A172 (cell line): ENCODE results near the gene GALE. TPM values are rescaled to one million over a fixed set of nuclear protein-coding genes. Genes with fewer than 3 reads are reported as not detected.
"Not testable (repeated sequence)": the region's sequence is repeated elsewhere in the genome, so short reads cannot be mapped to it uniquely, and the experiment has no call there.

Source experiments
- DNase-seq: peaks from one replicate; pipeline ENCODE4 v3.0.0-alpha.2; 2015; ENCODE audit warnings: low spot score
- total RNA-seq: library from RNA; depleted of rRNA; stranded (reverse); fragments of >200 nt; shearing (Covaris generic); gene quantifications from 2 replicates; pipeline ENCODE4 v1.2.3, GENCODE V29; 2014

The GALE gene
- total RNA-seq, 1 experiment from 2014 or later = 110 TPM

GRCh38 chr1:23809751-23810171 lies 9.2 kb upstream of the GALE start:
- DNase-seq = peak; percentile 58

DNA sequence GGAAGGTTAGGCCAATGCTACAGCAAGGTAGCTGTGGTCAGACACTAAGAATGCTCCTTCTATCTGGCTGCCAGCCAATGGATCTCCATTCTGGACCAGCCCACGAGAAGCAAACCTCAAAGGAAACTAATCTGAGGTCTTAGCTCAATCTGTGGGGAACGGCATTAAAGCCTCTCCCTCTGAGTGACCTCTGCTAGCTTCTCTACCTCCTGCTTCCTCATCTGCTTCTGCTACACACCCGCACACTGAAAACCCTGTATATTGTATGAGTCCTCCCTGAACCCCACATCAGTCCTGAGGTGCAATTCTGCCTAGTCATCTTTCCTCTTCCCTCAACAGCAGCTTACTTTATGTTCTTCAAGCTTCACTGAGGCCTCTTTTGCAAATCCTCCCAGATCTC lies 6.9 kb upstream of the GALE start:
- no peak for DNase-seq

DNA sequence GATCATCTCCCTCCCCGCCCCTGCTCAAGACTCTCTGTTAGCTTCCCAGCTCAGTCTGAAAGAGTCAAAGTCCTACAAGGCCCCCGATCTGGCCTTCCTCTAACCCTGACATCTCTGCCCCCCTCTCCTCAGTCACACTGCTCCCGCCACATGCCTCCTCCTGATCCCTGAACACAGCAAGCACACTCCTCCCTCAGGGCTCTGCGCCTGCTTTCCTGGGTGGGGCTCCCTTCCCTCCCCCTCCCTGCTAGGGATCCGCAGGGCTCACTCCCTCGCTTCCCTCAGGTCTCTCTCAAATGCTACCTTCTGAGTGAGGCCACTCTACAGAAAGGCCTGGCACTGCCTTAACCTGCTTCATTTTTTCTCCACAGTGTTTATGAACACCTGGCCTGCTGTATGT lies 5.7 kb upstream of the GALE start:
- DNase-seq = no peak

- DNase-seq = no peak
Measured at GRCh38 chr1:23805025-23805424, 4.5 kb upstream of the GALE start.

- no peak for DNase-seq
Measured at GRCh38 chr1:23804183-23804835, 3.8 kb upstream of the GALE start.

DNA sequence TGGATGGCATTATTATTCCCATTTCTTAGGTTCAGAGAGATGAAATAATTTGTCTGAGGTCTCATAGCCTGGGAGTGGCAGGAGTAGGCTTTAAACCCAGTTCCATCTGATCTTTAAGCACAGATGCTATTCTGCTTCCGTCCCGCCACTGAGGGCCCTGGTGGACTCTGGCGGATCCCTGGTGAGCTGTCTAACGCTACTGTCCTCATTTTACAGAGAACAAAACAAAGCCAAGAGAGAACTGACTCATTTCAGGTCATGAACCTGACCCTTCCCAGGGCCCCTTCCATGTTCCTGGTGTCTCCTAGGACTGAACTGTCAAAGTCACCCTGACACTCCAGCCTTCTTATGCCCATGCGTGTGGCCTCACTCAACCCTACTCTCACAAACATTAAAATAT lies 3.1 kb upstream of the GALE start:
- no peak for DNase-seq

GRCh38 chr1:23802809-23803342 lies 2.3 kb upstream of the GALE start:
- not testable (repeated sequence) for DNase-seq

GRCh38 chr1:23801876-23802275 lies 1.3 kb upstream of the GALE start:
- DNase-seq = no peak

DNA sequence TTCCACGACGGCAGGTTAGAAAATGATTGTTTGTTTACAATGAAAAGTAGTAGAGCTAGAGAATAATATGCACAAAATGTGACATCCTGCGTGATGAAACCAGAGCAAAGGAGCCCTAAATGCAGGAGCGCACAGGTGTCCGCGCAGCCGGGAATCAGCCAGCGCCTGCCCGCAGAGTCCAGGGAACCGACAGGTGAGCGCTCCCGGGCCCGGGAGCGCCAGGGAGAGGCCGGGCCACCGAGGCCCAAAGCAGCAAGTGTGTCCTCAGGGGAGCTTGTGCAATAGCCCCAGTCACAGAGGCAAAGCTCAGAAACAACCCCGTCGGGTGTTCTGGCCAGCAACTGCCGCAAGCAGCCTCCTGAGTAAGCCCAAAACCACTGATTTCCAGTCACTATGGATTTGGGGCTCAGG lies 789 bp upstream of the GALE start:
- no peak for DNase-seq

DNA sequence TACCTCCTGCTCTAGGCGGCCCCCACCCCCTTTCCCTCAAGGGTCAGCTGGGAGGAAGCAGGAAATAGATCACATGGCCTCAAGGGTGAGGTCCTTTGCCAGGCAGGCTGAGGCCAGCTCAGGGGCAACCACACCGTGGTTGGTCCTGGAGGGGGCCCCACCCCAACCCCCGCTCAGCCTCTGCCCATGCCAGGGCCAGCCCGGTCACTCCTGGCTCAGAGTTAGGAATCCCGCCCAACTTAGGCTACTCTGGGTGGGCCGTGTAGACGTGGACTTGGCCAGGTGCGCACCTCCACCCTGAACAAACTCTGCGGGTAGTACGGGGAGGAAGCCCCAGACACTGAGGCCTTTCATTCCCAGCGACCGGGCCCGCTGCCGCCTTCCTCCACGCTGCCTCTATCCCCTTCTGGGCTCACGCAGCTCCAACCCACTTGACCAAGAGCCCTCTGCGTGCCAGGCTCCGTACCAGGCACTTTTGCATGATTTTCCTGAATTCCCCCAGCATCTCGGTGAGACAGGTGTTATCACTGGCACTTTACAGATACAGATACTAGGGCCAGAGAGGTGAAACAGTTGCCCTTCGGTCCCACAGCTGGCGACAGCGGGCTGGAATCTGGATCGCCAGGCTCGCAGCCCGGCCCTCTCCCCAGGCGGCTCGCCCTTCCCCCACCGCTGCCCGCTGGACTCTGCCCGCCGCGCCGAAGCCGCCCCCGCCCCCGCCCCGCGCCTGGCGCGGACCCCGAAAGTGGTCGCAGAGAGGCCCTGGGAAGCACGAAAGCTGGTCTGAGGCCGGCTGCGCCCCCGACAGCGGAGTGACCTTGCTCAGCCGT lies 769 bp downstream of the GALE start:
- DNase-seq = peak; percentile 92

DNA sequence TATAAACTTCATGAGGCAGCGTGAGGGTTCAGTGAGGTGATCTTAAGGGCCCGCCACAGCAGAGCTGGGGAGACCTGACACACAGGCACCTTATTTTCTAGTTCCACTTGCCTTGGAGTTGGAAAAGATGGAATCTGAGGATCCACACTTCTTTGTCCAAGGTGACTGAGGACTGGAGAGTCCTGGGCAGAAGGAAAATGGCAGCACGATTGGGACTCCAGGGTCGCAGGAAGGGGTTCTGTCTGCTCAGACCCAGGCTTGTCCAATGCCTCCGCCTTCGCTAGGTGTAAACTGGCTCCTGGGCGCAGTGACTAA lies 1.3 kb downstream of the GALE start:
- no peak for DNase-seq

DNA sequence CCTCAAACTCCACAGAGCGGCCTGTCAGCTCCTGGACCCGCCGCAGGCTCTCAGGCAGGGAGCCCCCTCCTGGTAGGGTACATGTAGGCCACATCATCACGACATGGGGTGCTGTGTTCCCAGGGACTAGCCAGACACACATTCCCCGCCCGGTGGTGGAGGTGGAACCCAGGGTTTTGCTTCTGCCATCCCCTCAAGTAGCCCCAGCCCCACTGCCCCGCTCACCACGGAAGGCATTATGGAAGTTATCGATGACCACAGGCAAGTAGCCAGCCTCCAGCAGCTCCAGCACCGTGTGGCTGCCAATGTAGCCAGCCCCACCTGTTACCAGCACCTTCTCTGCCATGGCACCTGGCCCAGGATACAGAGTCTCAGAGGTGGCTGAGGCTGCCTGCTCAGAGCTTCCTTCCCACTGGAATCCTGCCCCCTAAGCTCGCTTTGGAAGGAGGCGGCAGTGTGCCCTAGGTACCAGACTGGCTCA lies 1.9 kb downstream of the GALE start:
- DNase-seq = no peak

DNA sequence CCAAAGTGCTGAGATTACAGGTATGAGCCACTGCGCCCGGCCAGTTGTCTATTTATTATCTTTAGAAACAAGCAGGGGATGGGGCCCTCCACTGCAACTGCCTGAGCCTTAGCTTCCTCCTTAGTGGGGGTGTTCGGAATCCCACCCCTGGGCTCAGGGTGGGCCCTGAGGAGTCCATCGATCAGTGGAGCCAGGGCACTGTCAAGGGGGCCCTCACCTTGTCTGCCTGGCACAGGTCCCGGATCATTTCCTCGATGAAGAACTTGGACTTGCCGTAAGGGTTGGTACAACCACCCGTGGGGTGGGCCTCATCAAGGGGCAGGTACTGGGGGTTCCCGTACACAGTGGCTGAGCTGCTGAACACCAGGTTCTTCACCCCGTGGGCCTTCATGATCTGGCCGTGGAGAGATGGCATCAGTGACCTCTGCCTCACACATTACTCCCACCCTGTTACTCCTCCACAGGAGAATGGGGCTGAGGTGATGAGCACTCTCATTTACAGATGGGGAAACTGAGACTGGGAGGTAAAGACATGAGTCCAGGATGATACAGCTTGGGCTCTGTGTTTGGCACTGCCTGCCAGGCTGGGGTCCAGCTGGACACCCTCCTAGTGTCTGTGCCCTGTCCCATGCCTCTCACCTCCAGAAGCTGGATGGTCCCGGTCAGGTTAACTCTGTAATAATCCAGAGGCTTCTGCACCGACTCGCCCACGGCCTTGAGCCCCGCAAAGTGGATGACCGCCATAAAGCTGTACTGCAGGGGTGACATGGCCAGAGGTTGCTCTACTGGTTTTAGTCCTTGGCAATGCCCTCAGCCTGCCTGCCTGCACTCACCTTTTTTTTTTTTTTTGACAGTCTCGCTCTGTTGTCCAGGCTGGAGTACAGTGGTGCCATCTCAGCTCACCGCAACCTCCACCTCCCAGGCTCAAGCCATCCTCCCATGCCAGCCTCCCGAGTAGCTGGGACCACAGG lies 2.8 kb downstream of the GALE start:
- no peak for DNase-seq

- no peak for DNase-seq
Measured at GRCh38 chr1:23796466-23797271, 3.9 kb downstream of the GALE start.

GRCh38 chr1:23795676-23796465 lies 4.7 kb downstream of the GALE start:
- no peak for DNase-seq

DNA sequence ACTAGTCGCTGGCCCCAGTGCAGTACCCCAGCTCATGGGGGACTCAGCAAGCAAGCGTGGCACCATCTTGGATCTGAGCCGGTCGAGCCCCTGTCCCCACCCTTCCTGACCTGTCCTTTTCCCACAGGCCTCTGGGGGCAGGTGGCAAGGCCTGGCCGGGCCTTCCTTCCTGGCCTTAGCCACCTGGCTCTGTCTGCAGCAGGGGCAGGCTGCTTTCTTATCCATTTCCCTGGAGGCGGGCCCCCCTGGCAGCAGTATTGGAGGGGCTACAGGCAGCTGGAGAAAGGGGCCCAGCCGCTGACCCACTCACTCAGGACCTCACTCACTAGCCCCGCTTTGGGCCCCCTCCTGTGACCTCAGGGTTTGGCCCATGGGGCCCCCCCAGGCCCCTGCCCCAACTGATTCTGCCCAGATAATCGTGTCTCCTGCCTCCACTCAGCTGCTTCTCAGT lies 5.8 kb downstream of the GALE start:
- DNase-seq = not testable (repeated sequence)

DNA sequence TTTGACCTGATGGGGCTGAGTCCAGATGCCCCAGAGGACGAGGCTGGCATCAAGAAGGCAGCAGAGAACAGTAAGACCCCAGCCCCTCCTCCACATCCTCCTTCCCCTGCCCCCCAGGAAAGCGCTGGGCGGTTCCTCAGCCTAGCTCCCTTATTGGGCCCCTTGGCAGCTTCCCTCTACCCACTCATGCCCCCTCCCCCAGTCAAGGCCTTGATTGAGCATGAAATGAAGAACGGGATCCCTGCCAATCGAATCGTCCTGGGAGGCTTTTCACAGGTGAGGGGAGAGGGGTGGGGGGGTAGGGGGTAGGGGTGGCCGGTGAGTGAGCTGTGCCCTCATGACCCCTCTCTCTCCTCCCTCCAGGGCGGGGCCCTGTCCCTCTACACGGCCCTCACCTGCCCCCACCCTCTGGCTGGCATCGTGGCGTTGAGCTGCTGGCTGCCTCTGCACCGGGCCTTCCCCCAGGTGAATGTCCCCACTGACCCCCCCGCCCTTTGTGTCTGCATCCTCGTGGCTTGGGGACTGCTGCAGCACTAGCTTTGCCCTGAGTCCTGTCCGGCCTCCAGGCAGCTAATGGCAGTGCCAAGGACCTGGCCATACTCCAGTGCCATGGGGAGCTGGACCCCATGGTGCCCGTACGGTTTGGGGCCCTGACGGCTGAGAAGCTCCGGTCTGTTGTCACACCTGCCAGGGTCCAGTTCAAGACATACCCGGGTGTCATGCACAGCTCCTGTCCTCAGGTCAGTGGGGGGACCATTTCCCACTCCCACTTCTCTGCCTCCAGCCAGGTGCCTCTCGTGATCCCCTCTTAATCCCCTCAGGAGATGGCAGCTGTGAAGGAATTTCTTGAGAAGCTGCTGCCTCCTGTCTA lies 6.5 kb downstream of the GALE start:
- DNase-seq = no peak

GRCh38 chr1:23793018-23793781 lies 7.4 kb downstream of the GALE start:
- peak; percentile 57 for DNase-seq
